IPS-NIHi11 (cell line): ENCODE data around the gene FTSJ1.
"Not testable (repeated sequence)": the region's sequence is repeated elsewhere in the genome, so short reads cannot be mapped to it uniquely, and the experiment has no call there.

Experiments
- DNase-seq: peaks from one replicate; pipeline ENCODE4 v3.0.0; 2012; ENCODE audit warnings: mixed read lengths, low spot score

The FTSJ1 gene

GRCh38 chrX:48525853-48526252 lies 49.9 kb downstream of the FTSJ1 start:
- not testable (repeated sequence) for DNase-seq

DNA sequence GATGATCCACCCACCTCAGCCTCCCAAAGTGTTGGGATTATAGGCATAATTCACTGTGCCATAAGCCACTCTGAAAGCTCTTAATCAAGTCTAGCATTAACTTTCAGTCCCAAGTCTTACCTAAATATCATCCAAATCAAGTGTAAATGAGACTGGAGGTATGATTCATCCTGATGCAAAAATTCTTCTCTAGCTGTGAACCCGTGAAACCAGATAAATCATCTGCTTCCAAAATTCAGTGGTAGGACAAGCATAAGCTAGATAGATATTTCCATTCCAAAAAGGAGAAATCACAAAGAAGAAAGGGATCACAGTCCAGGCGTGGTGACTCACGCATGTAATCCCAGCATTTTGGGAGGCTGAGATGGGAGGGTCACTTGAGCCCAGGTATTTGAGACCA lies 54.7 kb downstream of the FTSJ1 start:
- no peak for DNase-seq

DNA sequence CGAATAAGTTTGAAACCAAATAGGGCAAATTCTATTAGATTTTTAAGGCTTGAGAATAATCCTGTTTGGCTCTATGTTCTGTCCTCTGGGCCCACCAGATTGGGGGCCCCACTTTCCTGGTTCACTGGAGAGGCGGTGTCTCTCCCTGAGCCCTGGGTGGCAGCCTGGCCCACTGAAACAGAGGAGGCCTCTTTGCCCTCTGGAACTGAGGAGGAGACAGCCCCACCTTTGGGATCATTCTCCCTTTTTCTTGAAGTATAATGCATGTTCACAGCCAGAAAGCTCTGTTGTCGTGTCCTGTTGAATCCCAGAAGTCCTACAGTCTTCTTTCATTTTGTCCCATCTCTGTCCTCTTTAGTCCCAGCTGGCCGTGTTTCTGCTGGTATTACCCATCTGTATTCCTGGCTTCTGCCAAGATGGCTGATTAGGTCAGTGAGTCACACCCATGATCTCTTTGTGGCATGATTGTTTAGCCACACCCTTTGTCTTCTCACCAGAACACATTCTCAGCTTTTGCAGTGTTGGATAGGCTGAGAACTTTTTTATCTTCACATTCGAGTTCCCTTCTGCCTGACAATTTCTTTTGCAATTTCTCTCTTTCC lies 55.5 kb downstream of the FTSJ1 start:
- no peak for DNase-seq

DNA sequence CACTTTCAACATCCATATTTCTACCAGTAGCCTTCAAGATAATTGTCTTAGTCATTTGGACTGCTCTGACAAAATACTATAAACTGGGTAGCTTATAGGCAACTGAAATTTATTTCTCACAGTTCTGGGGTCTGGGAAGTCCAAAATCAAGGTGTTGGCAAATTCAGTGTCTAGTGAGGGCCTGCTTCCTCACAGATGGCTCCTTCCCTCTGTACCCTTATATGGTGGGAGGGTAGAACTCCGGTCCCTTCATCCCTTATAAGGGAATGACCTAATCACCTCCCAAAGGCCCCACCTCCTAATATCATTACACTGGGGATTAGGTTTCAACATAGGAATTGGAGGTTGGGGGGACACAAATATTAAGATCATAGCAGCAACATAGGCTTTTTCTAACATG lies 56.2 kb downstream of the FTSJ1 start:
- DNase-seq = no peak

DNA sequence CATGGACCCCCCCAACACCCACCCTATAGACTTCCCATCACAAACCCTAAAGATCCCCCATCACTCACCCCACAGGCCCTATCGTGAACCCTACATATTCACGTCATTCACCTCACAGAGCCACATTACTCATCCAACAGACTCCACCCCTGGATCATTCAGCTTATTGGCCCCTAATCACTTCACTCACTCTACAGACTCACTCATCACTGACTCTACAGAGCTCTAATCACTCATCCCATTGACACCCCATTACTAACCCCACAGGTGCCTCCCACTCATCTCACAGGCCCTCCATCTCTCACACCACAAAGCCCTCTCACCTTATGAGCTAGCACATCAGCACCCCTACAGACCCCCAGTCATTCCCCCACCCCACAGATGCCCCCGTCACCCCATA lies 57.2 kb downstream of the FTSJ1 start:
- no peak for DNase-seq
